GM19397 (cell line): ENCODE results near the gene TNFRSF11A.

ENCODE experiments used
- ATAC-seq: cut with Tn5 transposase; IDR thresholded peaks from one replicate; pipeline ENCODE4 v1.9.1; 2021; ENCODE audit warnings: mild to moderate bottlenecking, moderate library complexity; ENCODE audit not compliant: unreplicated experiment

TNFRSF11A gene

GRCh38 chr18:62324181-62324828, 805 bp upstream of the TNFRSF11A start:
- ATAC-seq = no peak

GRCh38 chr18:62325806-62326645, 916 bp downstream of the TNFRSF11A start:
- ATAC-seq = no peak

GRCh38 chr18:62326646-62327348, 1.7 kb downstream of the TNFRSF11A start:
- no peak for ATAC-seq

- ATAC-seq = no peak
These were observed 2.9 kb downstream of the TNFRSF11A start for GRCh38 chr18:62327977-62328376.

GRCh38 chr18:62328586-62329525, 3.7 kb downstream of the TNFRSF11A start:
- ATAC-seq = no peak

GRCh38 chr18:62329691-62330454, 4.8 kb downstream of the TNFRSF11A start:
- ATAC-seq = no peak

GRCh38 chr18:62330650-62331049, 5.5 kb downstream of the TNFRSF11A start:
- ATAC-seq = no peak

- ATAC-seq = no peak
These were observed 6.7 kb downstream of the TNFRSF11A start for GRCh38 chr18:62331581-62332356.

GRCh38 chr18:62332431-62332830, 7.3 kb downstream of the TNFRSF11A start:
- no peak for ATAC-seq

- no peak for ATAC-seq
These were observed 8.0 kb downstream of the TNFRSF11A start for GRCh38 chr18:62332964-62333695.

- ATAC-seq = no peak
These were observed 9.0 kb downstream of the TNFRSF11A start for GRCh38 chr18:62334120-62334519.

- ATAC-seq = no peak
These were observed 10.4 kb downstream of the TNFRSF11A start for GRCh38 chr18:62335494-62335893.

- no peak for ATAC-seq
These were observed 11.5 kb downstream of the TNFRSF11A start for GRCh38 chr18:62336618-62337017.

- no peak for ATAC-seq
These were observed 12.2 kb downstream of the TNFRSF11A start for GRCh38 chr18:62337336-62337735.

- ATAC-seq = no peak
These were observed 13.5 kb downstream of the TNFRSF11A start for GRCh38 chr18:62338446-62339105.

- no peak for ATAC-seq
These were observed 14.2 kb downstream of the TNFRSF11A start for GRCh38 chr18:62339106-62339988.

GRCh38 chr18:62340996-62341395, 15.9 kb downstream of the TNFRSF11A start:
- ATAC-seq = no peak
